NCI-H2081 (cell line): ENCODE measurements around the gene UBXN6.
A peak's percentile ranks its signal among the peaks of the same experiment; 100 is the strongest.

ENCODE experiments used
- DNase-seq, 2 experiments: peaks; one replicate each; lab custom pipeline; 2025; lab: John Stamatoyannopoulos, UW

Gene UBXN6

GRCh38 chr19:4457654-4458395, at the start of gene UBXN6:
Gene UBXN6, minus strand, starts transcription at chr19:4457794. Its CDS starts 97 bp downstream, at chr19:4457697.
- DNase-seq, result peak; percentile 96 to 98

GRCh38 chr19:4507150-4507452, 49.5 kb upstream of the UBXN6 start:
- DNase-seq, result no peak

- DNase-seq, result no peak
Observed at GRCh38 chr19:4506449-4507149, 49.0 kb upstream of the UBXN6 start.

- no peak for DNase-seq
Observed at GRCh38 chr19:4505570-4506448, 48.2 kb upstream of the UBXN6 start.

GRCh38 chr19:4504891-4505569, 47.4 kb upstream of the UBXN6 start:
- no peak for DNase-seq

- no peak for DNase-seq
Observed at GRCh38 chr19:4504297-4504701, 46.7 kb upstream of the UBXN6 start.

- DNase-seq, result no peak
Observed at GRCh38 chr19:4503825-4504170, 46.2 kb upstream of the UBXN6 start.

- DNase-seq, result peak in 1 of 2 experiments; percentile 2
Observed at GRCh38 chr19:4503132-4503824, 45.7 kb upstream of the UBXN6 start.

- no peak for DNase-seq
Observed at GRCh38 chr19:4502282-4503131, 44.9 kb upstream of the UBXN6 start.

GRCh38 chr19:4501691-4502090, 44.1 kb upstream of the UBXN6 start:
- DNase-seq, result no peak

GRCh38 chr19:4500841-4501591, 43.4 kb upstream of the UBXN6 start:
- DNase-seq, result no peak

- DNase-seq, result no peak
Observed at GRCh38 chr19:4499855-4500254, 42.3 kb upstream of the UBXN6 start.

- no peak for DNase-seq
Observed at GRCh38 chr19:4499318-4499717, 41.7 kb upstream of the UBXN6 start.

- no peak for DNase-seq
Observed at GRCh38 chr19:4498694-4499093, 41.1 kb upstream of the UBXN6 start.

GRCh38 chr19:4497770-4498389, 40.3 kb upstream of the UBXN6 start:
- DNase-seq, result no peak

- DNase-seq, result no peak
Observed at GRCh38 chr19:4496304-4496703, 38.7 kb upstream of the UBXN6 start.

GRCh38 chr19:4495471-4495870, 37.9 kb upstream of the UBXN6 start:
- DNase-seq, result no peak

GRCh38 chr19:4494691-4495064, 37.1 kb upstream of the UBXN6 start:
- no peak for DNase-seq

- no peak for DNase-seq
Observed at GRCh38 chr19:4493929-4494690, 36.5 kb upstream of the UBXN6 start.
